Uterus (tissue), 4 donors: ENCODE results near the gene CLDND2. TPM values are rescaled to one million over a fixed set of nuclear protein-coding genes. Genes with fewer than 3 reads are reported as not detected.
"Not testable (repeated sequence)": the region's sequence is repeated elsewhere in the genome, so short reads cannot be mapped to it uniquely, and the experiment has no call there.

ENCODE experiments used
- DNase-seq, 2 donors: peaks; one replicate each; pipeline ENCODE4 v3.0.0-alpha.2; 2019 to 2020
- H3K27ac ChIP-seq, 2 donors: fragments of 200-600 bp; sonication (generic); 1 replicate in 1 of 2; 2 replicates in 1 of 2; pipeline ENCODE4 v1.5.1; 2016 to 2018
- H3K27me3 ChIP-seq, 2 donors: fragments of 200-600 bp; sonication (generic); one replicate each; pipeline ENCODE4 v1.5.1; 2018 to 2019; ENCODE audit warnings: control low read depth in 1 of 2
- H3K36me3 ChIP-seq, 2 donors: fragments of 200-600 bp; sonication (generic); one replicate each; pipeline ENCODE4 v1.5.1; 2019; ENCODE audit warnings: control low read depth in 1 of 2
- H3K4me1 ChIP-seq, 2 donors: fragments of 200-600 bp; sonication (generic); one replicate each; pipeline ENCODE4 v1.5.1; 2018 to 2019; ENCODE audit warnings: control low read depth in 1 of 2
- H3K4me3 ChIP-seq, 2 donors: fragments of 200-600 bp; sonication (generic); 1 replicate in 1 of 2; 2 replicates in 1 of 2; pipeline ENCODE4 v1.5.1; 2018 to 2019; ENCODE audit warnings: mild to moderate bottlenecking in 1 of 2
- H3K9me3 ChIP-seq, 2 donors: fragments of 200-600 bp; sonication (generic); one replicate each; pipeline ENCODE4 v1.5.1; 2019; ENCODE audit warnings: control low read depth in 1 of 2
- CTCF ChIP-seq, 4 experiments: fragments of 200-600 bp in 2 of 4; fragments of 450-650 bp in 2 of 4; sonication (generic) in 2 of 4; IDR thresholded peaks; one replicate each; pipeline ENCODE4 v1.5.1; 2016 to 2019; ENCODE audit warnings: antibody characterized with exemption in 4 of 4, mild to moderate bottlenecking in 2 of 4, moderate library complexity in 1 of 4
- POLR2A ChIP-seq, 2 donors: fragments of 450-650 bp; IDR thresholded peaks; one replicate each; pipeline ENCODE4 v1.6.1; 2016; ENCODE audit warnings: antibody characterized with exemption in 2 of 2, mild to moderate bottlenecking in 1 of 2, moderate library complexity in 1 of 2
- intact Hi-C: fragments of 100-400 bp; cut with DNase I; formaldehyde crosslinking; loops from one replicate; pipeline ENCODE4 v1.15.1; 2023; ENCODE audit warnings: low total_unique reads
- total RNA-seq, 4 donors: library from RNA; depleted of rRNA in 3 of 4; stranded (reverse); fragments of >200 nt in 3 of 4; gene quantifications; one replicate each; pipeline versions ENCODE4 v1.1.0 to v1.2.4, GENCODE V29; 2014 to 2023
- donor health status: DM: yes; HTN: yes; CAD: no.

CLDND2 gene
- total RNA-seq, 4 donors from 2014 or later, result 1.2 TPM; not detected in 3

- H3K4me3 ChIP-seq, result no peak overlapping the region
- intact Hi-C loops, result no loop called here
- no peaks in the 10 kb centered on the region for H3K4me1 ChIP-seq
- no peaks in the 10 kb centered on the region for H3K9me3 ChIP-seq
- no peak overlapping the region for H3K27ac ChIP-seq
- no peaks in the 10 kb centered on the region for H3K36me3 ChIP-seq
- H3K27me3 ChIP-seq, result no peaks in the 10 kb centered on the region
- no peak for TF ChIP-seq POLR2A (IDR thresholded peaks at IDR 0.05)
- no peak for TF ChIP-seq CTCF (IDR thresholded peaks at IDR 0.05)
- no peak for DNase-seq
Measured at GRCh38 chr19:51410950-51411748, 42.3 kb upstream of the CLDND2 start.

GRCh38 chr19:51407511-51408131 is 38.8 kb upstream of the CLDND2 start:
- no peaks in the 10 kb centered on the region for H3K36me3 ChIP-seq
- H3K4me3 ChIP-seq, result no peak overlapping the region
- TF ChIP-seq CTCF (IDR thresholded peaks at IDR 0.05) (peak in 3 of 4 experiments; percentile 12 to 34 (median 14)), POLR2A (IDR thresholded peaks at IDR 0.05) (no peak)
- H3K27ac ChIP-seq, result no peak overlapping the region
- no peak for DNase-seq
- H3K27me3 ChIP-seq, result no peaks in the 10 kb centered on the region
- intact Hi-C loops, result no loop called here
- H3K4me1 ChIP-seq, result no peaks in the 10 kb centered on the region
- no peaks in the 10 kb centered on the region for H3K9me3 ChIP-seq

GRCh38 chr19:51402117-51402516 is 33.3 kb upstream of the CLDND2 start:
- intact Hi-C loops, result no loop called here

GRCh38 chr19:51399936-51400335 is 31.1 kb upstream of the CLDND2 start:
- H3K9me3 ChIP-seq, H3K36me3 ChIP-seq, H3K4me1 ChIP-seq, intact Hi-C loops, DNase-seq, H3K27ac ChIP-seq, H3K27me3 ChIP-seq, H3K4me3 ChIP-seq: not testable (repeated sequence)

More at GRCh38 chr19:51402117-51402516, 33.3 kb upstream of the CLDND2 start:
- no peak for TF ChIP-seq POLR2A (IDR thresholded peaks at IDR 0.05)
- no peak for TF ChIP-seq CTCF (IDR thresholded peaks at IDR 0.05)
- Histone ChIP-seq H3K4me3 (no peak overlapping the region), H3K36me3 (no peaks in the 10 kb centered on the region), H3K4me1 (no peaks in the 10 kb centered on the region), H3K9me3 (no peaks in the 10 kb centered on the region), H3K27ac (no peak overlapping the region), H3K27me3 (no peaks in the 10 kb centered on the region)
- no peak for DNase-seq

- TF ChIP-seq POLR2A (IDR thresholded peaks at IDR 0.05) (no peak), CTCF (IDR thresholded peaks at IDR 0.05) (no peak)
- no peaks in the 10 kb centered on the region for H3K27me3 ChIP-seq
- H3K27ac ChIP-seq, result no peak overlapping the region
- H3K9me3 ChIP-seq, result no peaks in the 10 kb centered on the region
- no peak overlapping the region for H3K4me3 ChIP-seq
- intact Hi-C loops, result no loop called here
- DNase-seq, result no peak
- H3K4me1 ChIP-seq, result no peaks in the 10 kb centered on the region
- no peaks in the 10 kb centered on the region for H3K36me3 ChIP-seq
Measured at GRCh38 chr19:51399231-51399630, 30.4 kb upstream of the CLDND2 start.
